GM21447 (cell line): ENCODE data around the gene SLC35F3.

Source experiments
- ATAC-seq: cut with Tn5 transposase; IDR thresholded peaks from one replicate; pipeline ENCODE4 v1.9.1; 2021; ENCODE audit not compliant: unreplicated experiment

SLC35F3 gene

GRCh38 chr1:233909195-233909594, 4.7 kb downstream of the SLC35F3 start:
- ATAC-seq, result no peak

DNA sequence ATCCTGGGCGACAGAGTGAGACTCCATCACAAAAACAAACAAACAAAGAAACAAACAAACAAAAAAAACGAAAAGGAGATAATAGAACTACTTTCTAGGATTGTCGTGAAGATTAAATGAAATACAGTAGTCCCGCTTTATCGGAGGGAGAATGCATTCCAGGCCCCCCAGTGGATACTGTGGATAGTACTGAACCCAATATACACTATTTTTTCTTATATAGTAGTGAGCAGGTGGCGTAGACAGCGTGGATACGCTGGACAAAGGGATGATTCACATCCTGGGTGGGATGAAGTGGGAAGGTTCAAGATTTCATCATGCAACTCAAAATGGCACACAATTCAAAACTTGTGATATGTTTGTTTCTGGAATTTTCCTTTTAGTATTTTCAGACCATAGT, 8.0 kb downstream of the SLC35F3 start:
- ATAC-seq, result no peak

- no peak for ATAC-seq
Measured at GRCh38 chr1:233912909-233913308, 8.4 kb downstream of the SLC35F3 start.

DNA sequence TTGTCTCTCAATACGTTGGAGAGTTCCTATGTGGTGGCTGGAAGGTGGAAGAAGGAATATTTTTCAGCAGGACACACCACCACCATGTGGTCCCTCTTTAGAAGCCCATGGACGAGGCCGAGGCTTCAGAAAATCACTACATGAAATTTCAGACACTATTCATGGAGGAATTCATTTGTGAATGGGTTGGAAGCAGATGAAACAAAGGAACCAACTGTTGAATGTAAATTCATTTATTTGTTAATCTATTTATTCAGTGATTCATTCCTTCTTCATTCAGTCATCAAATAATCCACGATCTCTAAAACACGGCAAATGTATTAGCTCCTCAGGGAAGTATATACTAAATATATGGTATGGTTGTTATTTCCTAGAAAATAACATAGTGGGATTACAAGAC, 12.2 kb downstream of the SLC35F3 start:
- ATAC-seq, result no peak

DNA sequence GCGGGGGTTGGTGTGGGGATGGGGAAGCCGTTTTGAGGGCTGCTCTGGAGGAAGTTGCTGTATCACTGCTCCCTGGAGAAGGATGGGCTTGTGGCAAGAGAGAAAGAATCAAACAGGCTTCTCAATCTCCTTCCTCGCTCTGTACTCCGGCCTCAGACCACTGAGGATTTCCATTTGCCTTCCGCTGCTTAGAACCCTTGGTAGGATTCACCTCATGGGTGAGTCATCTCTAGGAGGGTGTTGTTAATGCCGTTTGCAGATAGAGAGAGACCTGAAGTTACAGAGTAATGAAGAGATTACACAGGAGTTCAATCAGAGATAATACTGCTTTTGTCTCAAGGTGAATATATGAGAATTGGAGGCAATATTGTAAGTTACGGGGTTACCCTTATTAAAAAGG, 15.3 kb downstream of the SLC35F3 start:
- no peak for ATAC-seq

- no peak for ATAC-seq
Measured at GRCh38 chr1:233928123-233928522, 23.6 kb downstream of the SLC35F3 start.

GRCh38 chr1:233933339-233933738, 28.9 kb downstream of the SLC35F3 start:
- ATAC-seq, result no peak

DNA sequence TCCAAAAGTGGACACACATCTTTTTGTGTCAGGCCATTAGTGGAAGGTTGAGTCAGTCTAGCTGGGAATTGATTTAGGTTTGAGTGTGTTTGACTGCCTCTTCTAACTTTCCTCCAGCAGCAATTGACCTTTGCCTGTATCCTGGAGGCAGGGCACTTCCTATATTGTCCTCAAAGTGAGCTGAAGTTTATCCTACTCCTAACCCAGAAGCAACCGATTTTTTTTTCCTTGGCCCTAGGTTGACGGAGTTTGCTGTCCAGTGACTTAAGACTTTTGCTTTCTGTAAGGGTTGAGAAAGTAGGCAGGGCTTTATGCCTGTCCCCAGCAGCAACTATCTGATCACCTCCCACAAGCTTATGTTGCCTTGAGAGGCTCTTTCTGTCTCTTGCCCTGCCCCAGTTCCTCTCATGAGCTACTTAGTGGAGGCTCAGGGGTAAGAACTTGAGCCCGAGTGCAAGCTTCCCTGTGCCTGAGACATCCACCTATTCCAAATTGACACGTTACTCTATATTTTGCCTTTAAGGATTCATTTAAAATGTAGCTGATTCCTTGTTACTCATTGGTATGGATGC, 30.9 kb downstream of the SLC35F3 start:
- no peak for ATAC-seq

DNA sequence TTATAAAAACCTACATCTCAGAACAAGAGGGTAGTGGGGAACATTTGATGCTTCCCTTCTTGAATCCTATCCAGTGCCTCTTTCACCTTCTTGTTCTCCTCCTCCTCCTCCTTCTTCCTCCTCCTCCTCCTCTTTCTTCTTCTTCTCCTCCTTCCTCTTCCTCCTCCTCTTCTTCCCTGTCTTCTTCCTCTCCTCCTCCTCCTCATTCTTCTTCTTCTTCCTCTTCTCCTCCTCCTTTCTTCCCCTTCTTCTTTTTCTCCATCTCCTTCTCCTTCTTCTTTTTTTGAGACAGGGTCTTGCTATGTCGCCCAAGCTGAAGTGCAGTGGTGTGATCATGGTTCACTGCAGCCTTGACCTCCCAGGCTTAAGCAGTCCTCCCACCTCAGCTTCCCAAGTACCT, 31.9 kb downstream of the SLC35F3 start:
- no peak for ATAC-seq

- no peak for ATAC-seq
Measured at GRCh38 chr1:233936842-233937241, 32.4 kb downstream of the SLC35F3 start.

DNA sequence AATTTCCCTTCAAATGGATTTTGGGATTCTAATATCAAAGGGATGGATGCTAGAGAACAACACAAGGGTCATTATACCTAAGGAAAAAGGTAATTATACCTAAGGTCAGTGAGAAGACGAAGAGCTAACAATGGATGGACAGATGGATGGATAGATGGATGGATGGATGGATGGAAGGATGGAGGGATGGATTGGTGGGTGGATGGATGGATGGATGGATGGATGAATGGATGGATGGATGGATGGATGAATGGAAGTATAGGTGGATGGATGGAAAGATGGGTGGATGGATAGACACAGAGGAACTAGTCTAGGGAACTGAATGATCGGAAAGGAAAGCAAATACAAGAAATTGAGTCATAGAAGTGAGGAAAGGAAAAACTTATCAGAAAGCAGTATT, 34.0 kb downstream of the SLC35F3 start:
- ATAC-seq, result no peak

DNA sequence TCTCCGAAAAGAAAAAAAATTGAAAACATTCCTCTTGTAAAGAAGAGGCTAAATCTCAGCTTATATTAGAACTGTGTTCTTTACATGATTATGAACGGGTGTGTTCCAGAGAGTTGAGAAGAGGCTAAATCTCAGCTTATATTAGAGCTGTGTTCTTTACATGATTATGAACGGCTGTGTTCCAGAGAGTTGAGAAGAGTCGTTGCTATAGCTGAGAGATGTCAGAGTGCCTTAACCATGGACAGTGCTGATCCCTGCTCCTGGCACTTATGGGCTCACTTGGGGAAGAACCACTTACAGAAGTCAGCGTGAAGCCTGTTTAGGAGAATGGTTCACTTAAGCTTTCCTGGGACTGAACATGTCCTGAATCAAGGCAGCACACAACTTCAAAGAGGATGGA, 35.0 kb downstream of the SLC35F3 start:
- ATAC-seq, result no peak

- ATAC-seq, result no peak
Measured at GRCh38 chr1:233940908-233941307, 36.4 kb downstream of the SLC35F3 start.

- no peak for ATAC-seq
Measured at GRCh38 chr1:233944601-233945000, 40.1 kb downstream of the SLC35F3 start.

- ATAC-seq, result no peak
Measured at GRCh38 chr1:233945573-233945972, 41.1 kb downstream of the SLC35F3 start.

DNA sequence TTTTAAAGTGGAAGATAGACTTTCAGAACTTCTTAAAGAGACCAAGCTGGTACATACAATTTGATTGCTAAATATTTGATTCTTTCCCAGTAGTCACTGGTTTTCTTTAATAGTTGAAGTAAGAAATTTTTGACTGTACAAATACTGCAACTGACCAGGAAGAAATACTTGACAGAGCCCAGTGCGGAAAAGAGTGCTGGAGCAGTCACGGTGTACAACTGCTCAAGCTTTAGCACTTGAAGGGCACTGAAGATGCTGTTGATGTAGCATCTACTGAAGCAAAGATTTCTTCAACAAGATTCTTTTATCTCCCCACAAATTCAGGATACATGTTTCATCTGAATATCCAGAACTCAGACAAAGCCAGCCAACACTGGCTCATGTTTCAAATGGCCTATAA, 41.5 kb downstream of the SLC35F3 start:
- ATAC-seq, result no peak

GRCh38 chr1:233946724-233947123, 42.2 kb downstream of the SLC35F3 start:
- ATAC-seq, result no peak

DNA sequence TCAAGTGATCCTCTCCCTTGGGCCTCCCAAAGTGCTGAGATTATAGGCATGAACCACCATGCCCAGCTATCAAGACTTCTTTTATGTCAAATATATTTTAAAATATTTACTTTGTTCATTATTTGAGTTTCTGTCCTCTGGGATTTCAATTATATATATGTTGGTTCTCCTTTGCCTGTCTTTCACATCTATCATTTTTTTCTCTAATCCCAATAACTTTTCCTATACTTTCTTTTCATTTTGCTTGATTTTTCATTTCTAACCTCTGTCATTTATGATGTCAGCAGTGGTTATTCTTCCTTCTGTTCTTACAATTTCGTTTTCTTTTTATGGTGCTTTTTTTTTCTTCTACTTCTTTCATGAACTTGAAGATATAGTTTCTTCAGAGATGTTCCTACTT, 47.3 kb downstream of the SLC35F3 start:
- no peak for ATAC-seq

- no peak for ATAC-seq
Measured at GRCh38 chr1:233957691-233958090, 53.2 kb downstream of the SLC35F3 start.

- no peak for ATAC-seq
Measured at GRCh38 chr1:233959102-233959501, 54.6 kb downstream of the SLC35F3 start.

DNA sequence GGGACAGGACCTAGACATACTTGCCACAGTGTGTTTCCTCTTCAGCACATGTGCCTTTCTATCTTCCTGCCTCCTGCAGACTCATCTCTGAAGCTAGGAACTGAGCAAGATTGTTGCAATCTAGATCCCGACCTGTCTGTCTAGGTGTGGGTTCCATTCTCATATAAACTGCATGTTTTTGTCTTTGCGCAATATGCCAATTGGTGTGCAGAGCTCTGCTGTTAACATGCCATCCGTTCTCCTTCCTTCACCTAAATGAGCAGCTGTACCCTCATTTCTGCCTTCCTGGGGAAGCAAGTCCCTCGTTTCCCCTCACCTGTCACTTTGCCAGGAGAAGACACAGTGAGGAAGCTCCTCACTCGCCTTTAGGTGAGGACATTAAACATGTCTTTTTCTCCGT, 55.5 kb downstream of the SLC35F3 start:
- ATAC-seq, result no peak

GRCh38 chr1:233960386-233960785, 55.9 kb downstream of the SLC35F3 start:
- no peak for ATAC-seq

DNA sequence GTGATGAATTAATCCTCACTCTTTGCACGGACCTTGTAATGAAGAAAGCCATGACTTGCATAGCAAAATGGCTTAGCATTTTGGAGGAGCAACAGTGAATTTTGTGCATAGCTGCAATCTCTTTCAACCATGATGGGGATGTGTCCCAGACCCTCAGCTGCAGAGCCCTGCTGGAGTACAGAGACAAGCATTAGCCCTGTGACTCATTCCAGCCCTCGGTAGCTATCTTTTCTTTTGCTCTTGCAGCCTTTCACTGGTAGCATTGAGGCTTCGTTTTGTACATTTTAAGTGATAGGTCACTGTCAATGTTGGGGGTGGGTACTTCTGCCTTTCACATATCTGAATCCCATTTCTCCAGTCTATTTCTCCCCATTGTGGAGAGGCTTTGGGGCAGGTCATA, 58.4 kb downstream of the SLC35F3 start:
- ATAC-seq, result no peak

DNA sequence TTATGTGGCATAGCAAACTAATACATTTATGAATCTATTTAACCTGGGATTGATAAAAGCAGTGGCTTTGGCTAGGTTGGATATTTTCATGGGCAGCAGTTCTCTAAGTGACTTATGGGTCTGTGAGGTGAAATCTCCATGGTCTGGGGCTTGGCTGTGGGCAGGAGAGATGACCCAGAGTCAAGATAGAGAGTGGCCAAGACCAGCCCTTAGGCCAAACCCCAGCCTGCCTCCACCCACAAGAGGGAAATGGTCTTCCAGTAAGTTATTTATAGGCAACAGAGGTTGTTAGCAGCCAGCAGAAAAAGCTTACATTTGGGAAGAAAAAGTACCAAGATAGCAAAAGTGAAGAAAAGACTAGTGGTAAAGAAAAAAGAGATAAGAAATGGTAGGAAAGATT, 61.4 kb downstream of the SLC35F3 start:
- no peak for ATAC-seq
